HepG2 (cell line): ENCODE results near the gene CAPS. TPM values are rescaled to one million over a fixed set of nuclear protein-coding genes. Genes with fewer than 3 reads are reported as not detected.
A peak's percentile ranks its signal among the peaks of the same experiment; 100 is the strongest.

Experiments
- BORCS8-MEF2B ChIP-seq: sonication (generic); formaldehyde crosslinking; IDR thresholded peaks from 2 replicates; pipeline ENCODE4 v1.8.0; 2022; ENCODE audit warnings: mild to moderate bottlenecking, missing genetic modification reagents
- BRCA1 ChIP-seq: sonication (generic); formaldehyde crosslinking; IDR thresholded peaks from 2 replicates; pipeline ENCODE4 v1.4.0; 2020; ENCODE audit warnings: missing genetic modification reagents
- EED ChIP-seq: sonication (generic); formaldehyde crosslinking; IDR thresholded peaks from 2 replicates; pipeline ENCODE4 v1.5.0; 2020; ENCODE audit warnings: mild to moderate bottlenecking, missing genetic modification reagents
- ETV6 ChIP-seq: sonication (generic); formaldehyde crosslinking; conservative IDR thresholded peaks from 2 replicates; pipeline ENCODE4 v1.4.0; 2020; ENCODE audit warnings: missing genetic modification reagents
- HHEX ChIP-seq: IDR thresholded peaks from 2 replicates; pipeline ENCODE4 v1.6.1; 2016; ENCODE audit warnings: control low read depth
- HIVEP1 ChIP-seq: sonication (generic); formaldehyde crosslinking; IDR thresholded peaks from 2 replicates; pipeline ENCODE4 v1.4.0; 2020; ENCODE audit warnings: mild to moderate bottlenecking, missing genetic modification reagents
- HNF4G ChIP-seq, 2 experiments: sonication (generic) in 1 of 2; formaldehyde crosslinking in 1 of 2; IDR thresholded peaks; 2 replicates each; pipeline versions ENCODE4 v1.4.0 to v1.6.1; 2011 to 2020; ENCODE audit warnings: borderline replicate concordance in 2 of 2, low read depth in 2 of 2, mild to moderate bottlenecking in 2 of 2, low read length in 1 of 2, missing genetic modification reagents in 1 of 2, moderate library complexity in 1 of 2
- KDM6A ChIP-seq: IDR thresholded peaks from 2 replicates; pipeline ENCODE4 v1.6.1; 2016; ENCODE audit warnings: low read depth
- MIER3 ChIP-seq: IDR thresholded peaks from 2 replicates; pipeline ENCODE4 v1.6.1; 2016; ENCODE audit warnings: missing compliant biosample characterization, borderline replicate concordance
- MZF1 ChIP-seq: sonication (generic); formaldehyde crosslinking; IDR thresholded peaks from 2 replicates; pipeline ENCODE4 v1.8.1; 2023; ENCODE audit warnings: mild to moderate bottlenecking, missing genetic modification reagents, borderline replicate concordance
- SRSF9 ChIP-seq: fragments of 200-400 bp; formaldehyde crosslinking; IDR thresholded peaks from 2 replicates; pipeline ENCODE4 v1.6.1; 2018; ENCODE audit warnings: borderline replicate concordance, mild to moderate bottlenecking, low read depth, low read length; ENCODE audit not compliant: insufficient read depth, poor library complexity, severe bottlenecking
- SYNCRIP ChIP-seq: fragments of 200-400 bp; formaldehyde crosslinking; IDR thresholded peaks from 2 replicates; pipeline ENCODE4 v1.6.1; 2018; ENCODE audit warnings: mild to moderate bottlenecking, low read depth, low read length; ENCODE audit not compliant: insufficient read depth
- ZFAT ChIP-seq: sonication (generic); formaldehyde crosslinking; conservative IDR thresholded peaks from 2 replicates; pipeline ENCODE4 v1.8.1; 2023; ENCODE audit warnings: missing genetic modification reagents, inconsistent platforms
- ZNF335 ChIP-seq: sonication (generic); formaldehyde crosslinking; IDR thresholded peaks from 2 replicates; pipeline ENCODE4 v1.4.0; 2020; ENCODE audit warnings: missing genetic modification reagents
- ZNF883 ChIP-seq: sonication (generic); formaldehyde crosslinking; IDR thresholded peaks from 2 replicates; pipeline ENCODE4 v1.5.1; 2020; ENCODE audit warnings: mild to moderate bottlenecking, missing genetic modification reagents; ENCODE audit errors: not compliant biosample characterization
- polyA plus RNA-seq, 8 experiments: library from polyadenylated mRNA; depleted of rRNA in 3 of 8; stranded (reverse) in 7 of 8; unstranded in 1 of 8; fragments of >200 nt; fragmentation: Illumina TruSeq in 4 of 8; extraction: Trizol in 4 of 8; gene quantifications; 2 replicates each; pipeline versions ENCODE4 v1.2.1 to v1.2.3, GENCODE V29; 2011 to 2016; ENCODE audit warnings: low read depth in 4 of 8, missing spikeins in 1 of 8, mixed read lengths in 1 of 8; ENCODE audit not compliant: insufficient read depth in 1 of 8
- total RNA-seq, 5 experiments: library from RNA; depleted of rRNA; stranded (reverse); fragments of >200 nt; fragmentation: Illumina TruSeq; extraction: Trizol; gene quantifications; 2 replicates each; pipeline ENCODE4 v1.2.3, GENCODE V29; 2016; ENCODE audit warnings: low read depth in 1 of 5
- TF ChIP-seq, protein P1 (sequence below): sonication (generic); formaldehyde crosslinking; IDR thresholded peaks from 2 replicates; pipeline ENCODE4 v1.5.1; 2020; ENCODE audit warnings: missing genetic modification reagents, mild to moderate bottlenecking, borderline replicate concordance
- TF ChIP-seq, protein P2 (sequence below): sonication (generic); formaldehyde crosslinking; IDR thresholded peaks from 2 replicates; pipeline ENCODE4 v1.4.0; 2020; ENCODE audit warnings: missing genetic modification reagents, low read depth, mild to moderate bottlenecking, borderline replicate concordance
- TF ChIP-seq, protein P3 (sequence below): sonication (generic); formaldehyde crosslinking; conservative IDR thresholded peaks from 2 replicates; pipeline ENCODE4 v1.8.0; 2022; ENCODE audit warnings: mild to moderate bottlenecking, moderate library complexity, missing genetic modification reagents

CAPS gene
- total and polyA plus RNA-seq, 2 of the 13 experiments (the other 11 are each of a cell fraction or from before 2014, with no cell fraction given), result 3.1 TPM

DNA sequence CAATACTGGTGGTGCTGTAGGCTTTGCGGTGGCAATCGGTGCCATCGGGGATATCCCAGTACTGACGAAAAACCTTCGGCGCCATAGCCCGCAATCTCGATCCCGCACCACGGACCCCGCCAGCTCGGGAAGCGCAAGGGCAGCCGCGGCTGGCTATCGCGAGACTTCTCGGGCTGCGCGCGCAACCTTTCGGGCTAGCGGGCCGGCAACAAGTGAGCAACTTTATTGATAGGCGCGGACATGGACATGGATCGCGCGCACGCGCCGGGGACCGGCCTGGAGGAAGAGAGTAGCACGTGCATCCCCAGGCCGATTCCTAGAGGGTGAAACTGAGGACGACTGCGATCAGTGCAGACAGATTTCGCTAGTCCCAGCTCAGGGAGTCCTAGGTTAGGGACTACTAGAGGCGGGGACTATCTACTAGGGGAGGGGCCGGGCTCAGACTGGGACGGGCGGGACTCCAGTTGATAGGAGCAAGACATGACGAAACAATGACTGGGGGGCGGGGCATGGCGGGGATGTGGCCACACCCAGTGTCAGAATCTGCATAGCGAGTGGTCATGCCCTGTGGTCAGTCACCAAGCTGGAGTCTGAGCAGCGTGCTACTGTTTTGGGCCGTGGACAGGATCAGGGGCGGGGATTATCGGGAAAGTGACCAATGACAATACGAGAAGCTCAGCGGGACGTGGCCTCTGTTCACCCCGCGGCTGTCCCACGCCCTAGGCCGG, 10.3 kb upstream of the CAPS start, which contains the start of gene NDUFA11 (continued):
- TF ChIP-seq, protein P1, sequence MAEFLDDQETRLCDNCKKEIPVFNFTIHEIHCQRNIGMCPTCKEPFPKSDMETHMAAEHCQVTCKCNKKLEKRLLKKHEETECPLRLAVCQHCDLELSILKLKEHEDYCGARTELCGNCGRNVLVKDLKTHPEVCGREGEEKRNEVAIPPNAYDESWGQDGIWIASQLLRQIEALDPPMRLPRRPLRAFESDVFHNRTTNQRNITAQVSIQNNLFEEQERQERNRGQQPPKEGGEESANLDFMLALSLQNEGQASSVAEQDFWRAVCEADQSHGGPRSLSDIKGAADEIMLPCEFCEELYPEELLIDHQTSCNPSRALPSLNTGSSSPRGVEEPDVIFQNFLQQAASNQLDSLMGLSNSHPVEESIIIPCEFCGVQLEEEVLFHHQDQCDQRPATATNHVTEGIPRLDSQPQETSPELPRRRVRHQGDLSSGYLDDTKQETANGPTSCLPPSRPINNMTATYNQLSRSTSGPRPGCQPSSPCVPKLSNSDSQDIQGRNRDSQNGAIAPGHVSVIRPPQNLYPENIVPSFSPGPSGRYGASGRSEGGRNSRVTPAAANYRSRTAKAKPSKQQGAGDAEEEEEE (CRISPR knock-in tag), result 0 out of 2 replicates have a peak, but pooled peaks have one; percentile 73
- TF ChIP-seq ETV6 (no peak), EED (CRISPR knock-in tag) (no peak), MZF1 (CRISPR knock-in tag) (no peak), SRSF9 (no peak), ZNF335 (CRISPR knock-in tag) (0 out of 2 replicates have a peak, but pooled peaks have one; percentile 43), HHEX (CRISPR knock-in tag) (no peak), ZFAT (CRISPR knock-in tag) (no peak), HNF4G (IDR thresholded peaks at IDR 0.05; ENCODE audit: borderline replicate concordance, low read depth, low read length) (no peak), HNF4G (CRISPR knock-in tag; IDR thresholded peaks at IDR 0.05; ENCODE audit: borderline replicate concordance, low read depth) (no peak; the same call in 1 of the 2 replicates), BORCS8-MEF2B (CRISPR knock-in tag) (peak; percentile 71; the same call in 1 of the 2 replicates), HIVEP1 (CRISPR knock-in tag) (peak; percentile 97), SYNCRIP (no peak), ZNF883 (peak; percentile 80), MIER3 (CRISPR knock-in tag) (peak; percentile 51; the same call in 1 of the 2 replicates), BRCA1 (CRISPR knock-in tag) (no peak), KDM6A (CRISPR knock-in tag) (no peak)
- TF ChIP-seq, protein P2, sequence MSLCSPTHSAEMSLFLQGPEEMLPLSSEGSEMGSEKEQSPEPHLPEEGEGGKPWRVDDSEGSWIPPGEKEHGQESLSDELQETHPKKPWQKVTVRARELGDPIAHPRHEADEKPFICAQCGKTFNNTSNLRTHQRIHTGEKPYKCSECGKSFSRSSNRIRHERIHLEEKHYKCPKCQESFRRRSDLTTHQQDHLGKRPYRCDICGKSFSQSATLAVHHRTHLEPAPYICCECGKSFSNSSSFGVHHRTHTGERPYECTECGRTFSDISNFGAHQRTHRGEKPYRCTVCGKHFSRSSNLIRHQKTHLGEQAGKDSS (CRISPR knock-in tag), result no peak
- TF ChIP-seq, protein P3, sequence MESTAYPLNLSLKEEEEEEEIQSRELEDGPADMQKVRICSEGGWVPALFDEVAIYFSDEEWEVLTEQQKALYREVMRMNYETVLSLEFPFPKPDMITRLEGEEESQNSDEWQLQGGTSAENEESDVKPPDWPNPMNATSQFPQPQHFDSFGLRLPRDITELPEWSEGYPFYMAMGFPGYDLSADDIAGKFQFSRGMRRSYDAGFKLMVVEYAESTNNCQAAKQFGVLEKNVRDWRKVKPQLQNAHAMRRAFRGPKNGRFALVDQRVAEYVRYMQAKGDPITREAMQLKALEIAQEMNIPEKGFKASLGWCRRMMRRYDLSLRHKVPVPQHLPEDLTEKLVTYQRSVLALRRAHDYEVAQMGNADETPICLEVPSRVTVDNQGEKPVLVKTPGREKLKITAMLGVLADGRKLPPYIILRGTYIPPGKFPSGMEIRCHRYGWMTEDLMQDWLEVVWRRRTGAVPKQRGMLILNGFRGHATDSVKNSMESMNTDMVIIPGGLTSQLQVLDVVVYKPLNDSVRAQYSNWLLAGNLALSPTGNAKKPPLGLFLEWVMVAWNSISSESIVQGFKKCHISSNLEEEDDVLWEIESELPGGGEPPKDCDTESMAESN (CRISPR knock-in tag), result no peak
